RWPE1 (cell line): ENCODE measurements around the gene BLOC1S5.
A peak's percentile ranks its signal among the peaks of the same experiment; 100 is the strongest.

Experiments
- CTCF ChIA-PET: fragments of 350-600 bp; sonication (Branson Sonifier 250); formaldehyde crosslinking; extraction: SDS; loops from one replicate; lab custom pipeline; 2021; lab: Yijun Ruan, JAX
- POLR2A ChIA-PET: fragments of 400-600 bp; formaldehyde crosslinking; extraction: SDS; loops from one replicate; lab custom pipeline; 2020; ENCODE audit warnings: antibody characterized with exemption; ENCODE audit not compliant: low non-redundant PET; lab: Yijun Ruan, JAX
- DNase-seq: peaks from one replicate; pipeline ENCODE4 v3.0.0; 2012; ENCODE audit warnings: low spot score
- H3K27ac ChIP-seq: fragments of 450-650 bp; 2 replicates; pipeline ENCODE4 v1.5.1; 2017
- CTCF ChIP-seq: fragments of 450-650 bp; conservative IDR thresholded peaks from 2 replicates; pipeline ENCODE4 v1.5.1; 2017; ENCODE audit warnings: low read depth, mild to moderate bottlenecking

The BLOC1S5 gene

GRCh38 chr6:8082954-8083858 is 19.0 kb upstream of the BLOC1S5 start:
- peak; percentile 73 for DNase-seq
- no peak for TF ChIP-seq CTCF
- CTCF ChIA-PET: no interaction called here
- H3K27ac ChIP-seq: no peak overlapping the region
- POLR2A ChIA-PET: no interaction called here

GRCh38 chr6:8082572-8082953 is 18.4 kb upstream of the BLOC1S5 start:
- POLR2A ChIA-PET: no interaction called here
- TF ChIP-seq CTCF: no peak
- DNase-seq: no peak
- H3K27ac ChIP-seq: peak overlapping the region; percentile 51
- CTCF ChIA-PET: interaction anchor here (0.7 kb wide), 1 partner anchor 77 kb away, joined by 4 read pairs; no protein-coding TSS in a partner anchor

GRCh38 chr6:8080362-8081151 is 16.4 kb upstream of the BLOC1S5 start:
- no peak for TF ChIP-seq CTCF
- DNase-seq: peak; percentile 60
- H3K27ac ChIP-seq: no peak overlapping the region
- ChIA-PET POLR2A (no interaction called here), CTCF (no interaction called here)

- no peak for TF ChIP-seq CTCF
- ChIA-PET CTCF (interaction anchor here (0.6 kb wide), 1 partner anchor 806 kb away, joined by 3 read pairs; no protein-coding TSS in a partner anchor), POLR2A (no interaction called here)
- no peak overlapping the region for H3K27ac ChIP-seq
- no peak for DNase-seq
Measured at GRCh38 chr6:8079126-8079525, 14.9 kb upstream of the BLOC1S5 start.

GRCh38 chr6:8077991-8078390 is 13.8 kb upstream of the BLOC1S5 start:
- no peak for DNase-seq
- no peak overlapping the region for H3K27ac ChIP-seq
- CTCF ChIA-PET: interaction anchor here (0.7 kb wide), 1 partner anchor 13 kb away, joined by 3 read pairs; no protein-coding TSS in a partner anchor
- POLR2A ChIA-PET: no interaction called here
- TF ChIP-seq CTCF: no peak

GRCh38 chr6:8075704-8076103 is 11.5 kb upstream of the BLOC1S5 start:
- no peak for TF ChIP-seq CTCF
- ChIA-PET POLR2A (no interaction called here), CTCF (no interaction called here)
- no peak for DNase-seq
- H3K27ac ChIP-seq: no peak overlapping the region
